HG03439 (cell line): ENCODE measurements around the gene TADA2A.
"Not testable (repeated sequence)": the region's sequence is repeated elsewhere in the genome, so short reads cannot be mapped to it uniquely, and the experiment has no call there.

ENCODE experiments used
- ATAC-seq: cut with Tn5 transposase; IDR thresholded peaks from one replicate; pipeline ENCODE4 v1.9.1; 2021; ENCODE audit warnings: mild to moderate bottlenecking, moderate library complexity; ENCODE audit not compliant: unreplicated experiment

TADA2A gene

GRCh38 chr17:37490022-37490587 is 83.4 kb downstream of the TADA2A start:
- peak; percentile 46 for ATAC-seq

GRCh38 chr17:37490638-37491614 is 84.2 kb downstream of the TADA2A start:
- no peak for ATAC-seq

- ATAC-seq: no peak
Observed at GRCh38 chr17:37492167-37492566, 85.5 kb downstream of the TADA2A start.

- ATAC-seq: no peak
Observed at GRCh38 chr17:37493249-37494027, 86.8 kb downstream of the TADA2A start.

GRCh38 chr17:37494401-37494831 is 87.7 kb downstream of the TADA2A start:
- ATAC-seq: no peak

- no peak for ATAC-seq
Observed at GRCh38 chr17:37494971-37495370, 88.3 kb downstream of the TADA2A start.

GRCh38 chr17:37500378-37500777 is 93.7 kb downstream of the TADA2A start:
- ATAC-seq: no peak

- ATAC-seq: no peak
Observed at GRCh38 chr17:37502009-37502936, 95.6 kb downstream of the TADA2A start.

GRCh38 chr17:37503148-37503547 is 96.5 kb downstream of the TADA2A start:
- ATAC-seq: no peak

GRCh38 chr17:37505333-37505732 is 98.6 kb downstream of the TADA2A start:
- ATAC-seq: no peak

- ATAC-seq: no peak
Observed at GRCh38 chr17:37506678-37507077, 100.0 kb downstream of the TADA2A start.

GRCh38 chr17:37507111-37507510 is 100.4 kb downstream of the TADA2A start:
- ATAC-seq: no peak

GRCh38 chr17:37510056-37510455 is 103.4 kb downstream of the TADA2A start:
- ATAC-seq: no peak

- ATAC-seq: not testable (repeated sequence)
Observed at GRCh38 chr17:37511642-37512041, 105.0 kb downstream of the TADA2A start.

GRCh38 chr17:37512442-37513068 is 105.9 kb downstream of the TADA2A start:
- no peak for ATAC-seq

- ATAC-seq: no peak
Observed at GRCh38 chr17:37513711-37514110, 107.0 kb downstream of the TADA2A start.

- no peak for ATAC-seq
Observed at GRCh38 chr17:37516127-37516571, 109.5 kb downstream of the TADA2A start.

- ATAC-seq: no peak
Observed at GRCh38 chr17:37517881-37518280, 111.2 kb downstream of the TADA2A start.

GRCh38 chr17:37518826-37519225 is 112.1 kb downstream of the TADA2A start:
- no peak for ATAC-seq
